ENCODE measurements around the gene DIAPH3.

Gene DIAPH3

DNA sequence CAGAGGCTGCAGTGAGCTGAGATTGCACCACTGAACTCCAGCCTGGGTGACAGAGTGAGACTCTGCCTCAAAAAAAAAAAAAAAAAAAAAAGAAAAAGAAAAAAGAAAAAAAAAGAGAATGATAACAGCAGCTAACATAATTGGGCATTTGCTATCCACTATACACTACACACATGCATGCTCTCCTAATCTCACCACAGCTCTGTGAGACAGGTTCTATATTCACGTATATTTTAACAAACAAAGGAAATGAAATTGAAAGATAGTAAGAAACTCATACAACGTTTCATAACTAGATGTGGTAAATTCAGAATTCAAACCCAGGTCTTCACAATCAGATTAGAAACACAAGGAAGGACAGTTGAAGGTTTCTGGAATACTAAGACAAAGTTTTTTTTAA is 265.7 kb downstream of the DIAPH3 start:
- FAIRE-seq (no peak), DNase-seq (ENCODE audit: insufficient read length, low spot score) (no peak)
- TF ChIP-seq, protein P1, sequence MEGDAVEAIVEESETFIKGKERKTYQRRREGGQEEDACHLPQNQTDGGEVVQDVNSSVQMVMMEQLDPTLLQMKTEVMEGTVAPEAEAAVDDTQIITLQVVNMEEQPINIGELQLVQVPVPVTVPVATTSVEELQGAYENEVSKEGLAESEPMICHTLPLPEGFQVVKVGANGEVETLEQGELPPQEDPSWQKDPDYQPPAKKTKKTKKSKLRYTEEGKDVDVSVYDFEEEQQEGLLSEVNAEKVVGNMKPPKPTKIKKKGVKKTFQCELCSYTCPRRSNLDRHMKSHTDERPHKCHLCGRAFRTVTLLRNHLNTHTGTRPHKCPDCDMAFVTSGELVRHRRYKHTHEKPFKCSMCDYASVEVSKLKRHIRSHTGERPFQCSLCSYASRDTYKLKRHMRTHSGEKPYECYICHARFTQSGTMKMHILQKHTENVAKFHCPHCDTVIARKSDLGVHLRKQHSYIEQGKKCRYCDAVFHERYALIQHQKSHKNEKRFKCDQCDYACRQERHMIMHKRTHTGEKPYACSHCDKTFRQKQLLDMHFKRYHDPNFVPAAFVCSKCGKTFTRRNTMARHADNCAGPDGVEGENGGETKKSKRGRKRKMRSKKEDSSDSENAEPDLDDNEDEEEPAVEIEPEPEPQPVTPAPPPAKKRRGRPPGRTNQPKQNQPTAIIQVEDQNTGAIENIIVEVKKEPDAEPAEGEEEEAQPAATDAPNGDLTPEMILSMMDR (IDR thresholded peaks at IDR 0.05; ENCODE audit: insufficient read depth, missing control alignments) = no peak

DNA sequence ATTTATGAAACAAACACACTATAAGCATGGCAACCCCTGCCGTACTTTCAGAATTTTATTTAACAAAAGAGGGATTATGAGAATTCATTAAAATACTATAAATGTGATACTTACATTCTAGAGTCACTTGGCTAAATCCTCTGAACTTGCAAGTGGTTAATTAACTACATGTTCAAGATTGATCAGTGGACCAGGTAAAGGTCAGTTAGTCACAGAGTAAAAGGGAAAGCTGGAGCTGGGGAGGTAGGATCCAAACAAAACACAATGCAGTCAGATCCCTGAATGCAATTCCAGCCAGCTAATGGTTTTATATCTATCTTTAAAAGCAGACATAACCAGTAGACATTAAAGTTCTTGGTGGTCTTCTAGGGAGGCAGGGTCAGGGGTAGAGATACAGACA is 270.5 kb downstream of the DIAPH3 start:
- TF ChIP-seq, protein P1 (IDR thresholded peaks at IDR 0.05; ENCODE audit: insufficient read depth, missing control alignments) = no peak
- DNase-seq (ENCODE audit: insufficient read length, low spot score) (no peak), FAIRE-seq (no peak)

DNA sequence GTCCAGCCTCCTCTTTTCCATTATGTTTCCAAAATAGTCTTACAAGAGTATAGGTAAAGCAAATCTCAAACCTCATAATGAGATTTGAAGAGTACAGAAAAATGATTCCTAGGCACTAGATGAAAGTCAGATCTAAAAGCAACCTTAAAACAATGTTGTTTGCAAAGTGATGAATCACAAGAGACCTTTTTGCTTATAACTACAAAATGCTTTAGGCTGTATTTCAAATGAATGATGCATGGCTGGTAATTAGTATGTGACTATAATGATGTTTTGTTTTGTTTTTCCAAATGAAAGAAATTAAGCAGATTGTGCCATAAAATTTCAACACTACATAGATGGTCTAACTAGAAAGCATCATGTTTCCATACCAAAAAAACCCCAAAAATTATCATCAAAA is 272.7 kb downstream of the DIAPH3 start:
- no peak for DNase-seq (ENCODE audit: insufficient read length, low spot score)
- no peak for FAIRE-seq
- TF ChIP-seq, protein P1 (IDR thresholded peaks at IDR 0.05; ENCODE audit: insufficient read depth, missing control alignments) = no peak

DNA sequence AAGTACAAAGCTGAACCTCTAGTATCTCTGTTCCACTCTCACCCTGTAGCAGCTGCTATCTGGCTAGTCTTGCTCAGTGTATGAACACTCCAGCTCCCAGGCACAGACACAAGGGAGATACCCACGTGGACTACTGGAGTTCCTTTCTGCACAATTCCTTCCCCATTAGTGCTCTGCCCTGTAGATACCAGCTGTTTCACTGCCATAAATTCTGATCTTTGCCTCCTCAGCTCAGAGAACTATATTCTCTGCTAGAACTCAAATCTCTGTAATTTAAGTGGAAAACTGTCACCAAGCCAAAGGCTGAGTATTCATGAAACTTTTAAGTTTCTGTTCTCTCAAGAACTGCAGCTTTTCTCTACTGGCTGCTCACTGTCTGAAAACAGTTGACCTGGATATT is 273.7 kb downstream of the DIAPH3 start:
- FAIRE-seq (no peak), DNase-seq (ENCODE audit: insufficient read length, low spot score) (no peak)
- TF ChIP-seq, protein P1 (IDR thresholded peaks at IDR 0.05; ENCODE audit: insufficient read depth, missing control alignments) = no peak

DNA sequence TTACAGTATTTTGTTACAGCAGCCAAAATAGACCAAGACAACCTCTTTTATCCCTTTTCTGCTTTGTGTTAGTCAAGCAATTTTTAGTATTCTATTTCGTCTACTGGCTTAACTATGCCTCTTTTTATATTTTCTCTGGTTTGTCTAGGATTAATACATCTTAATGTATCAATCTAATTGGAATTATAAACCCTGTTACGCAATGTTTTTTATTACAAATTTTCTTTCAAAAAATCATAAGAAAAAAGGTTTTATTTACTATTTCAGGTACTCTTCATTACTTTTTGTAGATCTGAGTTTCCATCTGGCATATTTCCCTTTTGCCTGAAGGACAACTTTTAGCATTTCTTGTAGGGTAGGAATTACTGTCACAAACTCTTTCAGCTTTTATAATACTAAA is 275.3 kb downstream of the DIAPH3 start:
- DNase-seq (ENCODE audit: insufficient read length, low spot score) (no peak), FAIRE-seq (no peak)
- TF ChIP-seq, protein P1 (IDR thresholded peaks at IDR 0.05; ENCODE audit: insufficient read depth, missing control alignments) = no peak

DNA sequence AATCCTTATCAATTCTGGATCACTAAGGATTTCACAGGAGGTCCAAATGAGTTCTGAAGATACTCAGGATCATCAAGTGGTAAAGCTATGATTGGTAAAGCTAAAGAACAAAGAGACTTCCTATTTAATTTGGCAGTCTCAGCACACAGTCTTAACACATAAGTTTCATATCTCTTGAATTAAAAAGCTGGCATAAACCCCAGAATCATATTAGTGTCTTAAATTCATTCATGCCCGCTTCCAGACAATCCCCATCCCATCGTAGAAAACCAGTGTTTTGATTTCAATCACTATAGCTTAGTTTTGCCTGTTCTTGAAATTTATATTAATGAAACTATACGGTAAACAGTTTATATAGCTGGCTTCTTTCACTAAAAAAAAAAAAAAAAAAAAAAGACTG is 278.7 kb downstream of the DIAPH3 start:
- no peak for DNase-seq (ENCODE audit: insufficient read length, low spot score)
- TF ChIP-seq, protein P1 (IDR thresholded peaks at IDR 0.05; ENCODE audit: insufficient read depth, missing control alignments) = no peak
- FAIRE-seq = no peak

DNA sequence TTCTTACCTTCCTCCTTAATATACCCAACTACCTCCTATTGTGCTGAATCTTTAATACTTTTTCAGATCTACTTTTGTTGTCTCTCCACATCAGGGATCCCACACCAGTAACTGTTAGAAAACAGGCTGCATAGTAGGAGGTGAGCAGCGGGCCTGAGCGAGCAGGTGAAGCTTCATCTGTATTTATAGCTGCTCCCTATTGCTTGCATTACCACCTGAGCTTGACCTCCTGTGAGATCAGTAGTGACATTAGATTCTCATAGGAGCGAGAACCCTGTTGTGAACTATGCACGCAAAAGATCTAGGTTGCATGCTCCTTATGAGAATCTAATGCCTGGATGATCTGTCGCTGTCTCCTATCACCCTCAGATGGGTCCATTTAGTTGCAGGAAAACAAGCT is 279.8 kb downstream of the DIAPH3 start:
- TF ChIP-seq, protein P1 (IDR thresholded peaks at IDR 0.05; ENCODE audit: insufficient read depth, missing control alignments) = no peak
- FAIRE-seq (no peak), DNase-seq (ENCODE audit: insufficient read length, low spot score) (no peak)
